Panc1 (cell line): ENCODE measurements around the gene ABCC10. TPM values are rescaled to one million over a fixed set of nuclear protein-coding genes. Genes with fewer than 3 reads are reported as not detected.

Source experiments
- ATAC-seq: fragments of 200-7000 bp; cut with Tn5 transposase; 2 replicates; pipeline ENCODE4 v1.9.1; 2020; ENCODE audit warnings: mild to moderate bottlenecking, moderate library complexity
- BruUV-seq: library from RNA; stranded (reverse); fragments of 400-500 nt; replicated peaks from 2 replicates; lab custom pipeline; 2021; lab: Mats Ljungman, UMichigan
- CTCF ChIA-PET: fragments of 300-600 bp; sonication (Branson Sonifier 250); formaldehyde crosslinking; loops from one replicate; lab custom pipeline; 2022; ENCODE audit warnings: antibody characterized with exemption; lab: Charles Lee
- POLR2A ChIA-PET: fragments of 300-600 bp; sonication (Branson Sonifier 250); formaldehyde crosslinking; loops from one replicate; lab custom pipeline; 2022; ENCODE audit warnings: antibody characterized with exemption; lab: Charles Lee
- DNase-seq: peaks from one replicate; pipeline ENCODE4 v3.0.0-alpha.2; 2010; ENCODE audit warnings: low read depth, low spot score
- H3K27ac ChIP-seq: 2 replicates; pipeline ENCODE4 v1.5.1; 2011; ENCODE audit warnings: mild to moderate bottlenecking, low read length, inconsistent platforms
- H3K27me3 ChIP-seq: fragments of 200-500 bp; sonication (Bioruptor generic); 2 replicates; pipeline ENCODE4 v1.6.0; 2014; ENCODE audit warnings: low read length, inconsistent platforms; ENCODE audit not compliant: control insufficient read depth, insufficient read depth
- H3K36me3 ChIP-seq: fragments of 200-500 bp; sonication (Bioruptor generic); 2 replicates; pipeline ENCODE4 v1.5.1; 2014; ENCODE audit warnings: inconsistent platforms, mild to moderate bottlenecking, low read length, moderate library complexity; ENCODE audit not compliant: control insufficient read depth, insufficient read depth
- H3K4me1 ChIP-seq: 2 replicates; pipeline ENCODE4 v1.5.1; 2011; ENCODE audit warnings: inconsistent platforms, mild to moderate bottlenecking, low read length, moderate library complexity; ENCODE audit not compliant: control insufficient read depth, insufficient read depth
- H3K4me3 ChIP-seq, 2 experiments: 2 replicates each; pipeline ENCODE4 v1.5.1; 2011 to 2012; ENCODE audit warnings: low read depth in 2 of 2, low read length in 2 of 2, mild to moderate bottlenecking in 2 of 2, inconsistent platforms in 1 of 2, moderate library complexity in 1 of 2
- H3K9me3 ChIP-seq: fragments of 200-500 bp; sonication (Bioruptor generic); 2 replicates; pipeline ENCODE4 v1.5.1; 2014; ENCODE audit warnings: low read depth, mild to moderate bottlenecking, inconsistent platforms, low read length, moderate library complexity; ENCODE audit not compliant: control insufficient read depth, insufficient read depth
- POLR2AphosphoS5 ChIP-seq: IDR thresholded peaks from 2 replicates; pipeline ENCODE4 v1.6.1; 2012; ENCODE audit warnings: mild to moderate bottlenecking, low read depth, low read length, moderate library complexity
- SIN3A ChIP-seq: IDR thresholded peaks from 2 replicates; pipeline ENCODE4 v1.6.1; 2012; ENCODE audit warnings: low read depth, mild to moderate bottlenecking, low read length, moderate library complexity, borderline replicate concordance; ENCODE audit not compliant: insufficient read depth
- TCF7L2 ChIP-seq: IDR thresholded peaks from 2 replicates; pipeline ENCODE4 v1.6.1; 2011; ENCODE audit warnings: mild to moderate bottlenecking, low read depth, low read length, inconsistent platforms
- in situ Hi-C: cut with HindIII; loops from 2 replicates; pipeline ENCODE4 v1.10.0; 2016; ENCODE audit warnings: low sequenced_read_pairs, low pct_unique_long_range_greater_than_20kb
- intact Hi-C: fragments of 100-400 bp; cut with micrococcal nuclease; formaldehyde crosslinking; loops from one replicate; pipeline ENCODE4 v1.10.0; 2022; ENCODE audit not compliant: unreplicated experiment
- total RNA-seq: library from RNA; stranded (reverse); gene quantifications from one replicate; pipeline ENCODE4 v1.2.1, GENCODE V29; 2021; ENCODE audit not compliant: unreplicated experiment
- TF ChIP-seq, protein P1 (sequence below): fragments of 450-650 bp; IDR thresholded peaks from 2 replicates; pipeline ENCODE4 v1.5.1; 2017; ENCODE audit warnings: mild to moderate bottlenecking
- TF ChIP-seq, protein P2 (sequence below), 2 experiments: IDR thresholded peaks; 2 replicates each; pipeline ENCODE4 v1.6.1; 2011 to 2012; ENCODE audit warnings: low read depth in 2 of 2, control low read depth in 1 of 2, low read length in 1 of 2, mild to moderate bottlenecking in 1 of 2, moderate library complexity in 1 of 2; ENCODE audit not compliant: insufficient read depth in 1 of 2

The ABCC10 gene
- total RNA-seq, 1 experiment from 2014 or later, result 52.7 TPM

DNA sequence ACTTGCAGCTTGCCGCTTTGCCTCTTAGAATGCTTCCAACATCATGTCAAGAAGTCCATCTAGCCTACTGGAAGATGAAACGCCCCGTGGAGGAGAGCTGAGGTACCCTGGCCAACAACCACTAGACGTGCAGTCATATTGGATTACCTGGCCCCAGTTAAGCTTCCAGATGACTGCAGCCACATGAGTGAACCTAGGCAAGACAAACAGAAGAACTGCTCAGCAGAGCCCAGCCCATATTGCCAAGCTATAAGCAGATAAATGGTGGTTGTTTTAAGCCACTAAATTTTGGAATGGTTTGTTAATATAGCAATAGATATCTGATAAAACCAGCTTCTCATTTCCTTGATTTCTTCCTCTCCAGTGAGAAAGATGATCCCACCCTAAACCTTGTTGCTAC lies 32.7 kb downstream of the ABCC10 start:
- Histone ChIP-seq H3K27me3 (no peaks in the 10 kb centered on the region), H3K36me3 (no peaks in the 10 kb centered on the region), H3K4me3 (no peak overlapping the region), H3K4me1 (peaks cover 9% of the 10 kb centered on the region), H3K9me3 (0 out of 2 replicates have a peak, but pooled peaks cover 5% of the 10 kb centered on the region), H3K27ac (no peak overlapping the region)
- no peak for TF ChIP-seq SIN3A
- TF ChIP-seq TCF7L2, result no peak
- TF ChIP-seq, protein P1, sequence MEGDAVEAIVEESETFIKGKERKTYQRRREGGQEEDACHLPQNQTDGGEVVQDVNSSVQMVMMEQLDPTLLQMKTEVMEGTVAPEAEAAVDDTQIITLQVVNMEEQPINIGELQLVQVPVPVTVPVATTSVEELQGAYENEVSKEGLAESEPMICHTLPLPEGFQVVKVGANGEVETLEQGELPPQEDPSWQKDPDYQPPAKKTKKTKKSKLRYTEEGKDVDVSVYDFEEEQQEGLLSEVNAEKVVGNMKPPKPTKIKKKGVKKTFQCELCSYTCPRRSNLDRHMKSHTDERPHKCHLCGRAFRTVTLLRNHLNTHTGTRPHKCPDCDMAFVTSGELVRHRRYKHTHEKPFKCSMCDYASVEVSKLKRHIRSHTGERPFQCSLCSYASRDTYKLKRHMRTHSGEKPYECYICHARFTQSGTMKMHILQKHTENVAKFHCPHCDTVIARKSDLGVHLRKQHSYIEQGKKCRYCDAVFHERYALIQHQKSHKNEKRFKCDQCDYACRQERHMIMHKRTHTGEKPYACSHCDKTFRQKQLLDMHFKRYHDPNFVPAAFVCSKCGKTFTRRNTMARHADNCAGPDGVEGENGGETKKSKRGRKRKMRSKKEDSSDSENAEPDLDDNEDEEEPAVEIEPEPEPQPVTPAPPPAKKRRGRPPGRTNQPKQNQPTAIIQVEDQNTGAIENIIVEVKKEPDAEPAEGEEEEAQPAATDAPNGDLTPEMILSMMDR, result no peak
- TF ChIP-seq, protein P2, sequence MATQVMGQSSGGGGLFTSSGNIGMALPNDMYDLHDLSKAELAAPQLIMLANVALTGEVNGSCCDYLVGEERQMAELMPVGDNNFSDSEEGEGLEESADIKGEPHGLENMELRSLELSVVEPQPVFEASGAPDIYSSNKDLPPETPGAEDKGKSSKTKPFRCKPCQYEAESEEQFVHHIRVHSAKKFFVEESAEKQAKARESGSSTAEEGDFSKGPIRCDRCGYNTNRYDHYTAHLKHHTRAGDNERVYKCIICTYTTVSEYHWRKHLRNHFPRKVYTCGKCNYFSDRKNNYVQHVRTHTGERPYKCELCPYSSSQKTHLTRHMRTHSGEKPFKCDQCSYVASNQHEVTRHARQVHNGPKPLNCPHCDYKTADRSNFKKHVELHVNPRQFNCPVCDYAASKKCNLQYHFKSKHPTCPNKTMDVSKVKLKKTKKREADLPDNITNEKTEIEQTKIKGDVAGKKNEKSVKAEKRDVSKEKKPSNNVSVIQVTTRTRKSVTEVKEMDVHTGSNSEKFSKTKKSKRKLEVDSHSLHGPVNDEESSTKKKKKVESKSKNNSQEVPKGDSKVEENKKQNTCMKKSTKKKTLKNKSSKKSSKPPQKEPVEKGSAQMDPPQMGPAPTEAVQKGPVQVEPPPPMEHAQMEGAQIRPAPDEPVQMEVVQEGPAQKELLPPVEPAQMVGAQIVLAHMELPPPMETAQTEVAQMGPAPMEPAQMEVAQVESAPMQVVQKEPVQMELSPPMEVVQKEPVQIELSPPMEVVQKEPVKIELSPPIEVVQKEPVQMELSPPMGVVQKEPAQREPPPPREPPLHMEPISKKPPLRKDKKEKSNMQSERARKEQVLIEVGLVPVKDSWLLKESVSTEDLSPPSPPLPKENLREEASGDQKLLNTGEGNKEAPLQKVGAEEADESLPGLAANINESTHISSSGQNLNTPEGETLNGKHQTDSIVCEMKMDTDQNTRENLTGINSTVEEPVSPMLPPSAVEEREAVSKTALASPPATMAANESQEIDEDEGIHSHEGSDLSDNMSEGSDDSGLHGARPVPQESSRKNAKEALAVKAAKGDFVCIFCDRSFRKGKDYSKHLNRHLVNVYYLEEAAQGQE (IDR thresholded peaks at IDR 0.05; ENCODE audit: insufficient read depth in 1 of 2, low read depth in 2 of 2, low read length in 1 of 2), result no peak
- no peak for TF ChIP-seq POLR2AphosphoS5
- no peak for DNase-seq
- CTCF ChIA-PET, result no interaction called here
- intact Hi-C loops (no loop called here), in situ Hi-C loops (no loop called here)
- no TSS peak for BruUV-seq
- ATAC-seq, result no peak
- POLR2A ChIA-PET, result interaction anchor here (0.5 to 0.9 kb wide), 3 partner anchors 15 to 132 kb away, joined by 3 to 4 read pairs (median 3); no protein-coding TSS in a partner anchor

DNA sequence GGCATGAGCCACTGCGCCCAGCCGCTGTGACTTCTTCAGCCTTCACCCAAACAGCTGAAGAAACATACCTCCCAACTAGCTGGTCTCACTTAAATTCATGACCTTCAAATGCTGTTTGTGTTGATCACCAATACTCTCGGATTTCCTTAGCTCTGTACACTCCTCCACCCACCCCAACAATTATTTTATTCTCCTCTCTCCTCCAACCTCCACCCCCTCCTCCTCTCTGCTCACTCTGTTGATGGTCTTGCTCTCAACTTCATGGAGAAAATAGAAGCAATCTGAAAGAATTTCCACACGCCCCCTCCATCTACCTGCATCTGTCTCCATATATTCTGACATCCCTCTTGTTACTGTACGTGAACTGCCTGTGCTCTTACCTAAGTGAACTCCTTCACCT lies 34.6 kb downstream of the ABCC10 start:
- in situ Hi-C loops, result no loop called here

More for the DNA sequence above, 34.6 kb downstream of the ABCC10 start:
- H3K36me3 ChIP-seq, result no peaks in the 10 kb centered on the region
- intact Hi-C loops, result no loop called here
- H3K4me3 ChIP-seq, result no peak overlapping the region
- H3K9me3 ChIP-seq, result 0 out of 2 replicates have a peak, but pooled peaks cover 5% of the 10 kb centered on the region
- ChIA-PET CTCF (no interaction called here), POLR2A (no interaction called here)
- TF ChIP-seq, protein P1, result no peak
- TF ChIP-seq SIN3A (no peak), POLR2AphosphoS5 (no peak), TCF7L2 (no peak)
- TF ChIP-seq, protein P2 (IDR thresholded peaks at IDR 0.05; ENCODE audit: insufficient read depth in 1 of 2, low read depth in 2 of 2, low read length in 1 of 2), result no peak
- no peaks in the 10 kb centered on the region for H3K27me3 ChIP-seq
- DNase-seq, result no peak
- ATAC-seq, result no peak
- H3K27ac ChIP-seq, result no peak overlapping the region
- BruUV-seq, result no TSS peak
- H3K4me1 ChIP-seq, result peaks cover 3% of the 10 kb centered on the region
